Measurements from ENCODE around the gene DCLK2. TPM values are rescaled to one million over a fixed set of nuclear protein-coding genes. Genes with fewer than 3 reads are reported as not detected.

The DCLK2 gene
- total RNA-seq, 2 experiments from 2014 or later, result not detected

GRCh38 chr4:150126201-150126863 is 48.1 kb downstream of the DCLK2 start:
- Mint-ChIP-seq H3K9me3 (ENCODE audit: insufficient read depth) (no peaks in the 10 kb centered on the region), H3K27me3 (ENCODE audit: low read depth) (peaks cover 3% of the 10 kb centered on the region), H3K4me3 (no peak overlapping the region), H3K4me1 (ENCODE audit: low read depth) (no peaks in the 10 kb centered on the region), H3K27ac (no peak overlapping the region), H3K36me3 (ENCODE audit: low read depth) (no peaks in the 10 kb centered on the region)
- POLR2A ChIA-PET, result no interaction called here
- no peak for DNase-seq
- CTCF ChIA-PET, result no interaction called here
- ATAC-seq, result no peak

DNA sequence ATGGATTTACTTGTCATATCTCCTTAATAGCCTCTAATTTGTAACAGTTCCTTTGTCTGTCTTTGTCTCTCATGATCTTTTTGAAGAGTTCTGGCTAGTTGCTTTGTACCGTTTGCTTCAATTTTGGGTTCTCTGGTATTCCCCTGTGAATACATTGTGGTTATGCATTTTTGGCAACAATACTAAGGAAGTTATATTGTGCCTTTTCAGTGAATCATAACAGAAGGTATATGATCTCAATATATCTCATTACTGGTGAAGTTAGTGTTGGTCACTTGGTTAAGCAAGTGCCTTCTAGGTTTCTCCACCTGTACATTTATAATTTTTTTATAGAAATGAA is 48.6 kb downstream of the DCLK2 start:
- DNase-seq (no peak), ATAC-seq (no peak)
- Mint-ChIP-seq H3K4me3 (no peak overlapping the region), H3K9me3 (ENCODE audit: insufficient read depth) (no peaks in the 10 kb centered on the region), H3K27ac (no peak overlapping the region), H3K36me3 (ENCODE audit: low read depth) (no peaks in the 10 kb centered on the region), H3K27me3 (ENCODE audit: low read depth) (peaks cover 3% of the 10 kb centered on the region), H3K4me1 (ENCODE audit: low read depth) (no peaks in the 10 kb centered on the region)
- ChIA-PET CTCF (no interaction called here), POLR2A (no interaction called here)

GRCh38 chr4:150127757-150128156 is 49.5 kb downstream of the DCLK2 start:
- ATAC-seq (no peak), DNase-seq (no peak)
- CTCF ChIA-PET, result no interaction called here
- Mint-ChIP-seq H3K4me1 (ENCODE audit: low read depth) (no peaks in the 10 kb centered on the region), H3K27ac (no peak overlapping the region), H3K36me3 (ENCODE audit: low read depth) (no peaks in the 10 kb centered on the region), H3K9me3 (ENCODE audit: insufficient read depth) (no peaks in the 10 kb centered on the region), H3K27me3 (ENCODE audit: low read depth) (peaks cover 3% of the 10 kb centered on the region), H3K4me3 (no peak overlapping the region)
- POLR2A ChIA-PET, result no interaction called here

- no peaks in the 10 kb centered on the region for H3K4me1 Mint-ChIP-seq (ENCODE audit: low read depth)
- DNase-seq, result no peak
- peaks cover 7% of the 10 kb centered on the region for H3K27me3 Mint-ChIP-seq (ENCODE audit: low read depth)
- POLR2A ChIA-PET, result no interaction called here
- H3K27ac Mint-ChIP-seq, result no peak overlapping the region
- CTCF ChIA-PET, result no interaction called here
- H3K9me3 Mint-ChIP-seq (ENCODE audit: insufficient read depth), result no peaks in the 10 kb centered on the region
- no peaks in the 10 kb centered on the region for H3K36me3 Mint-ChIP-seq (ENCODE audit: low read depth)
- H3K4me3 Mint-ChIP-seq, result no peak overlapping the region
- ATAC-seq, result no peak
Measured at GRCh38 chr4:150130933-150131332, 52.7 kb downstream of the DCLK2 start.

DNA sequence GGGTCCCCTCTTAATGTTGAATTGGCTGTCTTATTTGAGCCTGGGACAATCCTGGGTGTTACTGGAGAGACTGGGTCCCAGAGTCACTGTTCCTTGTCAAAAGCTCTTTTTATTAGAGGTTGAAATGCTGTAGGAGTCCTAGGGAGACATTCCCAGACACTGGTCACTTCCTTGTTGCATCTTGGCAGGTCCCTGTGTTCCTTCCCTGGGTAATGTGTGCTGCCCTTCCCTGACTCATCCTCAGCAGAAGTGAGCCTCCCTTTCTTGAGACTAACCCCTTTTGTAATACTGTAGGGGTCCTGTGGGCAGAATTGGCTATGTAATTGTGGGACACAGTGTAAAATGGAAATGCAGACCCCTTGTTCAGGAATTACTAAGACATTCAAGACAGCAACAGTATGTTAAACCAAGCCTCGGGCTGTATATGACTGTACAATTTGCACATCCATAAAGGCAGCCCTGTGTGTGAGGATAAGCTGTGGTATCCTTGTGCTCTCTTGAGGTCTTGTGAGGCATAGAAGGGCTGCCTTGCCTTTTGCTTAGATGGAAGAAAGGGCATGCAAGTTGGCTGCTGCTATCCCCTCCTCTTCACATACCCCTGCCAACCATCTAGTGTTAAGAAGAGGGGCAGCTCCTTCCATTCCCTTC is 53.5 kb downstream of the DCLK2 start:
- Mint-ChIP-seq H3K27ac (no peak overlapping the region), H3K27me3 (ENCODE audit: low read depth) (peaks cover 8% of the 10 kb centered on the region), H3K4me1 (ENCODE audit: low read depth) (no peaks in the 10 kb centered on the region), H3K9me3 (ENCODE audit: insufficient read depth) (no peaks in the 10 kb centered on the region), H3K36me3 (ENCODE audit: low read depth) (no peaks in the 10 kb centered on the region), H3K4me3 (no peak overlapping the region)
- POLR2A ChIA-PET, result no interaction called here
- ATAC-seq, result no peak
- CTCF ChIA-PET, result no interaction called here
- no peak for DNase-seq

GRCh38 chr4:150133605-150134004 is 55.4 kb downstream of the DCLK2 start:
- ChIA-PET POLR2A (no interaction called here), CTCF (no interaction called here)
- no peak for DNase-seq
- Mint-ChIP-seq H3K9me3 (ENCODE audit: insufficient read depth) (no peaks in the 10 kb centered on the region), H3K36me3 (ENCODE audit: low read depth) (no peaks in the 10 kb centered on the region), H3K27ac (no peak overlapping the region), H3K4me1 (ENCODE audit: low read depth) (no peaks in the 10 kb centered on the region), H3K27me3 (ENCODE audit: low read depth) (peaks cover 5% of the 10 kb centered on the region), H3K4me3 (no peak overlapping the region)
- ATAC-seq, result no peak

- Mint-ChIP-seq H3K27ac (no peak overlapping the region), H3K4me1 (ENCODE audit: low read depth) (no peaks in the 10 kb centered on the region), H3K4me3 (no peak overlapping the region), H3K27me3 (ENCODE audit: low read depth) (peaks cover 5% of the 10 kb centered on the region), H3K36me3 (ENCODE audit: low read depth) (no peaks in the 10 kb centered on the region), H3K9me3 (ENCODE audit: insufficient read depth) (no peaks in the 10 kb centered on the region)
- no peak for DNase-seq
- CTCF ChIA-PET, result interaction anchor here (1.8 kb wide), 1 partner anchor 10 kb away, joined by 4 read pairs; no protein-coding TSS in a partner anchor
- no peak for ATAC-seq
- POLR2A ChIA-PET, result interaction anchor here (0.7 kb wide), 1 partner anchor 95 kb away, joined by 3 read pairs; no protein-coding TSS in a partner anchor
Measured at GRCh38 chr4:150135134-150135772, 57.0 kb downstream of the DCLK2 start.

GRCh38 chr4:150136036-150136435 is 57.8 kb downstream of the DCLK2 start:
- ATAC-seq (no peak), DNase-seq (no peak)
- H3K27ac Mint-ChIP-seq, result no peak overlapping the region
- H3K36me3 Mint-ChIP-seq (ENCODE audit: low read depth), result no peaks in the 10 kb centered on the region
- no peak overlapping the region for H3K4me3 Mint-ChIP-seq
- ChIA-PET POLR2A (interaction anchor here (0.7 kb wide), 1 partner anchor 94 kb away, joined by 3 read pairs; no protein-coding TSS in a partner anchor), CTCF (interaction anchor here (1.8 kb wide), 1 partner anchor 10 kb away, joined by 4 read pairs; no protein-coding TSS in a partner anchor)
- H3K27me3 Mint-ChIP-seq (ENCODE audit: low read depth), result peaks cover 5% of the 10 kb centered on the region
- H3K4me1 Mint-ChIP-seq (ENCODE audit: low read depth), result no peaks in the 10 kb centered on the region
- H3K9me3 Mint-ChIP-seq (ENCODE audit: insufficient read depth), result no peaks in the 10 kb centered on the region

GRCh38 chr4:150136481-150136880 is 58.2 kb downstream of the DCLK2 start:
- no peak for ATAC-seq
- no peak overlapping the region for H3K4me3 Mint-ChIP-seq
- H3K27ac Mint-ChIP-seq, result no peak overlapping the region
- CTCF ChIA-PET, result interaction anchor here (1.8 kb wide), 1 partner anchor 9 kb away, joined by 4 read pairs; no protein-coding TSS in a partner anchor
- H3K9me3 Mint-ChIP-seq (ENCODE audit: insufficient read depth), result no peaks in the 10 kb centered on the region
- H3K27me3 Mint-ChIP-seq (ENCODE audit: low read depth), result peaks cover 5% of the 10 kb centered on the region
- H3K36me3 Mint-ChIP-seq (ENCODE audit: low read depth), result no peaks in the 10 kb centered on the region
- POLR2A ChIA-PET, result no interaction called here
- no peaks in the 10 kb centered on the region for H3K4me1 Mint-ChIP-seq (ENCODE audit: low read depth)
- DNase-seq, result no peak

DNA sequence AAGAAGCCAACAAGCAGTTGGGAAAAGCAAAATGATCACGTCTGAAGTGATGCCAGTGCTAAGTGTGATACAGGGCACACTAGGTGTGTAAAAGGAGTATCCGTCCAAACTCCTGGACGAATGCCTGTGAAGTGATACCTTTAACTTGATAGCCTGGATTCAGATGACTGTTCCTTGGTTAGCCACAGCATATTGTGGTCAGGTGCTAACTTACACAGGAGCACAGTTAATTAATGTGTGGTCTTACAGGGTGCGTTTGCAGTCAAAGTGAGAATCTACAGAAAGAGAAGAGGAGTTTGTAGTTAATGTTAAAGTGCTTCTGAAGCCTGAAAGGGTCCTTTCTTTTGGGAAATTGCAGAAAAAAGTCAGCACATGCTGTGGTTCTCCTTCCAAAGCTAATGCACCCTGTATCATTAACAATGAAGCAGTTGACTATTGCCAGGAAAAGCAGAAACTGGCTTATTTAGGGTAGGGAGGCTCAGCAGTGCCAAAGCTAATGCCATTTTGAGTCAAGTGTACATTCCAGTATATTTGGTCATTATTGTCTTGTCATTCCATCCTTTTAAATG is 61.1 kb downstream of the DCLK2 start:
- ATAC-seq (no peak), DNase-seq (no peak)
- ChIA-PET CTCF (no interaction called here), POLR2A (no interaction called here)
- Mint-ChIP-seq H3K27ac (no peak overlapping the region), H3K36me3 (ENCODE audit: low read depth) (no peaks in the 10 kb centered on the region), H3K9me3 (ENCODE audit: insufficient read depth) (no peaks in the 10 kb centered on the region), H3K4me3 (no peak overlapping the region), H3K27me3 (ENCODE audit: low read depth) (peaks cover 3% of the 10 kb centered on the region), H3K4me1 (ENCODE audit: low read depth) (no peaks in the 10 kb centered on the region)

- Mint-ChIP-seq H3K9me3 (ENCODE audit: insufficient read depth) (no peaks in the 10 kb centered on the region), H3K36me3 (ENCODE audit: low read depth) (no peaks in the 10 kb centered on the region), H3K27ac (no peak overlapping the region), H3K4me3 (no peak overlapping the region), H3K4me1 (ENCODE audit: low read depth) (no peaks in the 10 kb centered on the region), H3K27me3 (ENCODE audit: low read depth) (peaks cover 1% of the 10 kb centered on the region)
- ATAC-seq, result no peak
- no peak for DNase-seq
- ChIA-PET CTCF (no interaction called here), POLR2A (no interaction called here)
Measured at GRCh38 chr4:150140774-150141400, 62.6 kb downstream of the DCLK2 start.

DNA sequence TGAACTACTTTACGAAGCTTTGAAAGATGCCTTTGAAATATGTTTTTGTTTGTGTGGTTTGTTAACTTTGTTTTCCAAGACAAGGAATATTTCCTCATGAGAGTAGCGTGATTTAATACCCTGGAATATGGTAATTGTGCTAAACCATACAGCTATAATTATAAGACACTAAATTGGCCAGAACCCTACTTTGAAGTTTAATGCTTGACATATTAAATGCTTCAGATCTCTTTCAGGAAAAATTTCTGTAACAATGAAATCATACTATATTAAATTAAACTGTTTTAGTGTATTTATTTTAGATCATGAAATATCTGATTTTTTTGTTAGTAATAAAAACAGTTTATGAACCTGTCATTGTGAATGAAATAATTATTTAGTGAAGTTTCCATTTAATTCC is 63.5 kb downstream of the DCLK2 start:
- no peak for DNase-seq
- Mint-ChIP-seq H3K27me3 (ENCODE audit: low read depth) (no peaks in the 10 kb centered on the region), H3K36me3 (ENCODE audit: low read depth) (no peaks in the 10 kb centered on the region), H3K4me3 (no peak overlapping the region), H3K27ac (no peak overlapping the region), H3K4me1 (ENCODE audit: low read depth) (no peaks in the 10 kb centered on the region), H3K9me3 (ENCODE audit: insufficient read depth) (no peaks in the 10 kb centered on the region)
- ChIA-PET POLR2A (no interaction called here), CTCF (no interaction called here)
- ATAC-seq, result no peak
